GM21737 (cell line): ENCODE data around the gene GRIK2.
"Not testable (repeated sequence)": the region's sequence is repeated elsewhere in the genome, so short reads cannot be mapped to it uniquely, and the experiment has no call there.

ENCODE experiments used
- ATAC-seq: cut with Tn5 transposase; IDR thresholded peaks from one replicate; pipeline ENCODE4 v1.9.1; 2021; ENCODE audit warnings: mild to moderate bottlenecking, moderate library complexity; ENCODE audit not compliant: unreplicated experiment

GRIK2 gene

DNA sequence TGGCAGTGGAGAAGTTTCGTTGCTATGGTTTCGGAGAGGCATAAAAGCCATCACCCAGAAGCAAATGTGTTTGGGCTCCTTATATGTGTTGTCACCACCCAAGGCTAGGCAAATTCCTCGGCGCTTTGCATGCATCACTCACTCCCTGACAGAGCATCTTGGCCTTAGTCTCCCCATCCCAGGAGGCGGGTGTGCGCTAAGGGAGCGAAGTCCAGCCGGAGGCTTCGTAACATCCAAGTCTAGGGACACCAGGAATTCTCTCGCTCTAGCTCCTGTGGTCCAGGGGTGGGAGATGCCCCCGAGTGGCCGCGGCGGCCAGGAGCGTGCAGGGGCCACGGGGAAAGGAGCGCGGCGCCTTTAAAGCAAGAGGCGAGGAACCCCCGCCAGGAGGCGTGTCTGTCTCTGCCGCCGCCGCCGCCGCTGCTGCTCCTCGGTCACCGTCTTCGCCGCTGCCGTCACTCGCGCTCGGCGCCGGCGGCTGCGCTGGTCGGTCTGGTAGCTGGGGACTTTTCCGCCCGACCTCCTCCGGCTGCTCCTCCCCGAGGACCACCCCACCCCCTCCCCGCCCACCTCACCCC lies at the start of gene GRIK2:
Gene GRIK2 (plus strand): TSS at position 458 of the 578 bp plus-strand sequence.
- peak; percentile 50 for ATAC-seq

DNA sequence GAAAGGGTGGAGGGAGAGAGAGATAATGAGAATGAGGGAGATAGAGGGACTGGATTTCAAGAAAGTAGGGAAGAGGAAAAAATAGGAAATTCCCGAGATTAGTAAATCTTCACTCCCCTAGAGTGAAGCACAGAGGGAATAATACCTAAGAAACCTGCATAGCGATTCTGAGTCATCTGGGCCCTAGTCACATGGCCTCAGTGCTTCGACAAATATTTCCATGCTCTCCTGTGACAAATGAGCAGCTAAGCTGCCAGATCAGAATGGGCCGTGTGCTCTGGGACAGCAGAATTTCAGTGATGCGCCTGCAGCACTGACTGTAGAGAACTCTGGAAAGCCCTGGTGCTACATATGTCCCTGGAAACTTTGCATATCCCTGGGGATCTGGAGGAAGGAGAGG lies 48.6 kb upstream of the GRIK2 start:
- ATAC-seq, result no peak

DNA sequence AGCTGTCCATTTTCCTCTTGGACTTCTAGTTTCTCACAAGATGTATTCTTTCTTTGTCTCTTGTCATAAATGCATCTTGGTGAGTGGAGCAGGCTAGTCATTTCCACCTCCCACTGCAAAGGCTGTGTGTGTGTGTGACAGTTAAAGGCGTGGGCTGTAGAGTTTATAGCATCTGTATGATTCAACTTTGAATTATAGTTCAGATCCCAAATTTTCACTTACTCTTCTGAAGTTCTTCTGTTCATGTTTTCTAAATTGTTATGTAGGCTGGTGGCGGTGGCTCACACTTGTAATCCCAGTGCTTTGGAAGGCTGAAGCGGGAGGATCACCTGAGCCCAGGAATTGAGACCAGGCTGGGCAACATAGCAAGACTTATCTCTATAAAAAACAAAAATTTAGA lies 44.7 kb upstream of the GRIK2 start:
- no peak for ATAC-seq

DNA sequence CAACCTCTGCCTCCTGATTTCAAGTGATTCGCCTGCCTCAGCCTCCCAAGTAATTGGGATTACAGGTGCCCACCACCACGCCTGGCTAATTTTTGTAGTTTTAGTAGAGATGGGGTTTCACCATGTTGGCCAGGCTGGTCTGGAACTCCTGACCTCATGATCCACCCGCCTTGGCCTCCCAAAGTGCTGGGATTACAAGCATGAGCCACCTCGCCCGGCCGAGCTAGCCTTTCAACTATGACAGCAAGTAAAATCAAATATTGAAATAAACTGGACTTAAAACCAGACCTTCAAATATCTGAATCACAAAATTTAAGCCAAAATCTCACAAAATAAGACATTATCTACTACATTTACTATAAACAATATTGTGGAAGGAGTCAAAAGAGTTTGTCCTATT lies 42.9 kb upstream of the GRIK2 start:
- not testable (repeated sequence) for ATAC-seq

DNA sequence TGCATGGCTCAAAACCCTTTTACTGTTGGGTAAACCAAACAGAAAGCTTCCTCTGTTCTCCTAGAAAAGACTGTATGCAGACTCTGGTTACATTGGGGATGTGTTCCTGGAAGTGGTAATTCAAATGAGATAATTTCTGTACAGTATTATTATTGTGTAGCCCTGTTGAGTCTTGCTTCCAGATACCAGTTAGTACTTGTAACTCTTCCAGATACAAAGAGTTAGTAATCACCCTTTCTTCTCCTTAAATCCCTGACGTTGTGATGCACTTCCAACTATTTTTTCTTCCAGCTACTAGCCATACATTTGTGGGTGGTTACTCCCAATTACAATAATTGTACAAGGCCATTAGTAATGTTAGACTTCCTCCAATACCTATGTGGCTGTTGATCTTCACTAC lies 42.3 kb upstream of the GRIK2 start:
- no peak for ATAC-seq

DNA sequence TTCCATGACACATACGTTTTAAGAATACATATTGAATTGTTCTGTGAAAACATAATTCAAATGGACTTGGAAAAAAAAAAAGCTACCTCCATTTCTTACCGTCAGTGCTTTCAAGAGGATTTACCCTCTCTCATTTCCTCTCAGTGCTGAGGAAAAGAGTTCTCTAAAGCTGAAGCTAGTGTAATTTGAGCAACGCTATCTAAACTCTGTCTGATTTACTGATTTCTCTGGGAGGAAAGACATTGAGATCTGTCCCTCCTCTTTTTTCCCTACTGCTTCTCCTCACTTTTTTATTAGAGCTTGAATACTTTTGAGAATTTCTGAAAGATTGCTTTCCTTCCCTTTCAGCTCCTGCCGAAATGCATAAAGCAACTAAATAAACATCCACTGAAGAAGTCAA lies 41.2 kb upstream of the GRIK2 start:
- ATAC-seq, result no peak

DNA sequence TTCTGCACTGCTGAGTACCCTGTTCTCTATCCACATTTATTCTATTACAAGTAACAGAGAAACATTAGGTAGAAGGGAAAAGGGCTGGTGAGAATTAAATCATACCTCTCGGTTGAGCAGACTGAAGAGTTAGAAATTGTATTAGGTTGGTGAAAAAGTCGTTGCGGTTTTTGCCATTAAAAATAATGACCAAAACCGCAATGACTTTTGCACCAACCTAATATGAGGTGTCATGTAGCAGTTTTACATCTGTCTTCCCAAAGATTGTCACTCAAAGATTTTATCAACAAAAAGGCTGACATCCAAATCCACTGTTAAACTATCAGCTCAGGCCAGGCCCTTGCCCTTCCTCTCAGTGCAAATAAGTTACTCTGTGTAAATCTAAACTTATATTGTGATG lies 28.3 kb upstream of the GRIK2 start:
- ATAC-seq, result no peak

DNA sequence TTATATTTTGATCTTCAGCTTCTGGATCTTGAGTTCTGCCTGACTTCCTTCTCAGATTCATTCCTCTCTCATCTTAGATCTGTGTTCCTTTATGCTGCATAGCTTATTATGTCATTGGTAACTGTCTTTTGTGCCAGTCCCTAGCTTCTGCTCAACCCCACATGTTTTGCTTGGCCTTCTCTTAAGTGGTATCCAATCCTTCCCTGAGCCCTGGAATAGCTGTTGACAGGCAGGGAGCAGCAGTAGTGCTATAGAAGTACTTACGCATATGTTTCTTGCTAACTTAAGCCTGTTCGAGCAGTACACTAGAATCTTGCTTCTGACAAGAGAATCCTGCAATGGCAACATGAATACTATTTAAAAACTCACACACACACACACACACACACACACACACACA lies 13.6 kb upstream of the GRIK2 start:
- ATAC-seq, result no peak

DNA sequence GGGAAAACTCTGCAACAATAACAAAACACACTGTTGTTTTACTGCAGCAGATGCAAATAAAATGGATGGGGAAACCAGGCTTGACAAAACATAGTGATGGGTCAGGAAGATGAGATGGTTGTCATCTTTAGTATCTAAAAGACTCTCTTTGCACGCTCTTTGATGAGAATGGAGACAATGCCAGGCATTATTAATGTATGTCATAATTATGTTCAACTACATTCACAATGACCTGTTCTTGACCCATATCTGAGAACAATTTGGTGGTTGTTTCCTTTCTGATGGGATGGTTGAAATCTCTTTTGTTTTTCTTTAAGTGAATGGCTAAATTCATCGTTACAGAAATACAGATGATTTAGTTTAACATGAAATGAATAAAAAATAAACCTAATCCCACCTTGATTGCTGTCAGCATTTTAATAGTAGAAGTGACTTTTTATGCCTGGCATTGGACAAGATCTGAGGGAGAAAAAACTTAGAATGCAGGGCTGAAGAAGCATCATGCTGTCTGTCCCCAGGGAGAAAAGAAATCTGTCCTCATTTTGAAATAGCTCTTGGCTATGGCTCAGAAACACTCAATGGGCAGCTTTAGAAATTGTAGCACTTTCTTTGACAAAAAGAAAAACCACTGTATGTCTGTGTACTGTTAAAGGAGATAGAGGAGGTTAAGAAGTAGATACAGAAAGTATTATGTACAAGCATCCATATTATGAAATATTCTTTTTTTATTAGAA lies 12.4 kb upstream of the GRIK2 start:
- ATAC-seq, result no peak

DNA sequence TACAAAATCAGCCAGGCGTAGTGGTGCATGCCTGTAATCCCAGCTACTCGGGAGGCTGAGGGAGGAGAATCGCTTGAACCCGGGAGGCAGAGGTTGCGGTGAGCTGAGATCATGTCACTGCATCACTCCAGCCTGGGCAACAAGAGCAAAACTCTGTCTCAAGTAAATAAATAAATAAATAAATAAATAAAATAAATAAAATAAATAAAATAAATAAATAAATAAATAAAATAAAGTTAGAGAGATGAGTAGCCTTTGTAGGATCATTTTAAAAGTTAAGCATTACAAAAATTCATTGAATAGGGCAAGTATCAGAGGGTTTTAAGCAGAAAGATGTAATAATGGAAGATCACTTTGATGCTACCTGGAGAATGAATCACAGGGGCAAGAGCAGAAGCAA lies 9.8 kb upstream of the GRIK2 start:
- not testable (repeated sequence) for ATAC-seq

DNA sequence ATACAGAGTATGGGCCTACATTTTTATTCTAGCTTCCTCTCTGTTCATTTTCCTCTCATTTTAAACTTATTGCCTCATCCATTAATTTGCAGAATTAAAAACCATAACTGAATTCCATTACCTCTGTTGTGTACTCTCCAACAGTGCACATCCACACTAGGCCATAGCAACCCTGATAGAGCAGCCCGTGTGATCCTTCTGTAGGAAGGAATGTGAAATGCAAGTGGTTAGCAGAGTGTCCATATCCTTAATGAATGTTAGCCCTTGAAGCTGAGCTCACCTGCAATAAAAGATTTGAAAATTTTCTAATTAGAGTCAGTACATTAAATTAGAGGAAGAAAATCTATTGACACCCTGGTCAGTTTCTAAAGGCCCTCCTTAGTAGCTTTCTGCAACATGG lies 6.5 kb upstream of the GRIK2 start:
- no peak for ATAC-seq

DNA sequence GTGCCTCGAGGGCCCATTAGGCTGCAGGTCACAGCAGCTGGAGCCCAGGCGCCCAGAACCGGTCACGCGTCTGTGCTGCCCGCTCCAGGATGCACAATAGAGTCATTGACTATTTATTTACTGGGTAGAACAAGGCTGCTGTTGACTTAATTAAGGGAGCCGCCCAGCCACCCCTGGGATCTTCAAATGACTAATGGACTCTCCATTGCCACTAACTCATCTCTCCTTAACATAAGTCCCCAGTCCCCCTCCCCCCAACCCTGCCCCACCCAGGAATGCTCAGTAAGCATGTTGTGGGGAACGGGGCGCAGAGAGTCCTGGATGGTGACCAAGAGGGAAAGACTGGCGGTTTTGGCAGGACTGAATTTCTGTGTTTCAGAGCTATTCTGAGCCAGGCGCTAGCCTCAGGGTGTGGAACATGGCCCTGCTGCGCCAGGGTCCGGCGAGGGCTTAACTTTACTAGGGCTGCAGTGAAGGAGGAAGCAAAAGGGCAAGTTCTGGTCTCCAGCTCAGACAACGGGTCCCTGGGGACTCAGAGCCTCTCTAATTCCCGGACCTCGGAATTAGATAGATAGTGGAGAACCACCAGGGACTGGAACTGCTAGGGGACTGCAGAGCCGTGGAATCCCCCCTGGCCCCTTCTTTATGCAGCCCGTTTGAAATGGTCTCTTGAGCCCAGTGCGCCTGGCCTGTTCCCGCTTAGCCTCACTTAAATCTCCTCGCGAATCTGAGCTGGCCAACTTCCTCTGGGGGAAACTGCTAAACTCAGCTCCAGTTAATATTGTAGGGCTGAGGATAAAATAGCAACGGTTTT lies 1.5 kb upstream of the GRIK2 start:
- ATAC-seq, result no peak

DNA sequence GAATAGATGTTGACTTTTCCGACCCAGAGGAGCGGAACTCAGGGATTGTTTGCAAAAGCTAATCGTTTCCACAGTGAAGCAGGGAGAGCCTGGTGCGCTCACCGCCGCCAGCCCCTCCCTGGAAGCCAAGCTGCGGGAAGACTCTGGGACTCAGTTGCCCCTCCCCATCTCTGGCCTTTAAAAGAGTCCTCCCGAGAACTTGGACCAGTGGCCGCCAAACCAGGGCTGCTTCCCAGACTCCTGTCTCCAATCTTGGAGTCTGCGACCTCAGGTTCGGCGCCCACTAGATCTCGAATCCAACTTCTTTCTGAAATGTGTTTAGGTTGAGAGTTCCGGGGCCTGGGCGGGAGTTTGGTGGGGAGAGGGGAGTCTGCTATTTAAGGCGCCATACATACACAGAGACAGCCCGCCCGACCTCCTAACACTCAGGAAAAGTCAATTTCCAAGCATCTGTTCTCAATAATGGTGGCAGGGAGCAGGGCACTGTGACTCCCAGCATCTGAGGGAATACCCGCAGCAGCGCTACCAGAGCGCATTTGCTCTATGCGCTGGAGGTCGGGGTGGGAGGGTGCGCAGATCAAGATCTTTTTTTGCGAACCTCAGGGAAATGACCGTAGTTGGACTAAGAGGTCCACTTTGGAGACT lies 800 bp upstream of the GRIK2 start:
- no peak for ATAC-seq

DNA sequence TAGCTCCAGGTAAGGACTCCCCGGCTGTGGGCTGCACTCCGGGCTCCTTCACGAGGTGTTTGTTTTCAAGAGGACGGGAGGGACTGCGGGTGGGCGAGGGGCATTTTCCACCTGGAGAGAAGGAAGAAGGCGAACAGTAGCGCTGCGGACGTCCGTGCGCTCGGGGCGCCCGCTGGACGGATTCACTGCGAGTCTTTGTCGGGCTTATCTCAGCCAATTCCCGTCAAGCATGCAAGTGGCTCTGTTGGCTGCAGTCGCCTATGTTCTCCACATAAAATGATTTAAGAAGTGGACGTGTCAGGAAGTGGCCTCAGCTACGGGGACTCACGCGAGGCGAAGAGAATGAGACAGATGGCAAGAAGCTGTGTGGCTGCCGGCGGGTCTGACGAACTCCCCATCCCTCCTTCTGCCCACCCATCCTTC lies 332 bp downstream of the GRIK2 start:
- no peak for ATAC-seq

DNA sequence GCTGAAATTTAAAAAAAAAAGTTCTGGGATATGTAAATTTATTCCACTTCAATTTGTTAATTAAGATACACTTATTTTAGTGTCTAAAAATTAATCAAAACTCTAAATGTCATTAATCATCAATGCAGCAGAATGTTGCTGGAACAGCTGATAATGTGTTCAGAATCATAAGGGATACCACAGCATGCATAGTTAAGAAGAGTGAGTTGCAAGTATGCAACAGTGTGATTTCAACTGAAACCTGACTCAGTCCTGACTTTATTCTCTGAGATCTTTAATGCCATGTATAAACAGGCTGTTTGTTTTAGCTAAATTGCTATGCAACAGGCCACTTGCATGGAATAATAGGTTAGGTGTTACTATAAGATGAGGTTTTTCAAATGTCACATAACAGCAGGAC lies 1.4 kb downstream of the GRIK2 start:
- no peak for ATAC-seq

DNA sequence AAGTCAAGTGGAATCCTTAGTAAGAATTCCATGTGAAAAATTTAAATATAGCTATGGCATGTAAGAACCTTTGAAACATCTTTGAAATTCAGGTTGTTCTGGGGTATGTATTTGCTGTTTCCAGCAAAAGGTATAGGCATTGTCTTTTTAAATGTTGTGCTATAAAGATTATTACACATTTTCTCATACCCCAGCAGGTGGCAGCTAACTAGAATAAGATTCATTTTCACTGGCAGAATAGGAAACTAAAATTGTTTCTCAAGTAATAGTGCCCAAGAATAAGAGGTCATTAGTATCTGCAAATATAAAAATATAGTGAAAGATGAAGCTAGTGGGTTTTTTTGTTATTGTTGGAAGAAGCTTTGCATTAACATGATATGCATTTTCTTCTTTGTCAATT lies 1.8 kb downstream of the GRIK2 start:
- no peak for ATAC-seq

DNA sequence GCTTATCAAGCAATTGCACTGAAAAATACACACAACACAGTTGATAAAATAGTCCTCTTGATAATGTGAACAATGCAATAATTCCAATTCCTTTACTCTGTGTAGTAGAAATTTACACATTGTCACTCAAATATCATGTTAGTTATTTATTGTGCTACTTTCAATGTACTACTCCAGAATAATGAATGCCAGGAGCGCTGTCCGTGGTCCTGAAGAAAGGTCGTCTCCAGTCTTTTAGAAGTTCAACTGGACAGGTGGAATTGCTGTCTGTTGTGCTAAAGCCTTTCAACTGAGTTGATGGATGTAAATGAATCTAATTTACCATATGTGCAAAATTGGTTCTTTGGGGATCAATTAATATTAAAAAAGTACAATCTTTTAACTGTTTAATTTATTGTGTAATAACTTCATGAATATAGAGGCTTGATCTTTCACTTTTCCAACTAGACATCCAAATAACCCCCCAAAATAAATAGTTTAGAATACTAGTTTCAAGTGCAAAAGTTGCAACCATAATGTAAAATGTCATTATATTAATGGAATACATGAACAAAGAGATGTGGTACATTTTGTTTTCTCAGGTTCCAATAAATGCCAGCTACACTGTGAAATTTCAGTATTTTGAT lies 3.2 kb downstream of the GRIK2 start:
- no peak for ATAC-seq

DNA sequence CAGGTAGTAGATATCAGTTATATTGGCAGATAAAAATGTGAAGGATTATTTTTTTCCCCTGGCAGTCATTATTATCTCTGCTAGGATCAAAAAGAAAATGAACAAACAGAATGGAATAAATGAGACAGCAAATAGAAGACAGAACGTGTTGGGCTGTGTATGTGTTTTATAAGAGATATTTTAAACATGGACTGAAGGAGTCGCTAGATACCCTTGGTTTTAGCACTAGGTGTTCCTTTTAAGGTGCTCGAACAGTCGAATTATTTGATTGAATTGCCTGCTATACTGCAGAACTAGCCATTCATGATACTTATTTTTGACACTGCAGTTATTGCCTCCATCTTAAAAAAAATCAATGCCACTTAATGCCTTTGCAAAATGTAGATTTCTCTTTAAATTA lies 3.7 kb downstream of the GRIK2 start:
- ATAC-seq, result no peak

DNA sequence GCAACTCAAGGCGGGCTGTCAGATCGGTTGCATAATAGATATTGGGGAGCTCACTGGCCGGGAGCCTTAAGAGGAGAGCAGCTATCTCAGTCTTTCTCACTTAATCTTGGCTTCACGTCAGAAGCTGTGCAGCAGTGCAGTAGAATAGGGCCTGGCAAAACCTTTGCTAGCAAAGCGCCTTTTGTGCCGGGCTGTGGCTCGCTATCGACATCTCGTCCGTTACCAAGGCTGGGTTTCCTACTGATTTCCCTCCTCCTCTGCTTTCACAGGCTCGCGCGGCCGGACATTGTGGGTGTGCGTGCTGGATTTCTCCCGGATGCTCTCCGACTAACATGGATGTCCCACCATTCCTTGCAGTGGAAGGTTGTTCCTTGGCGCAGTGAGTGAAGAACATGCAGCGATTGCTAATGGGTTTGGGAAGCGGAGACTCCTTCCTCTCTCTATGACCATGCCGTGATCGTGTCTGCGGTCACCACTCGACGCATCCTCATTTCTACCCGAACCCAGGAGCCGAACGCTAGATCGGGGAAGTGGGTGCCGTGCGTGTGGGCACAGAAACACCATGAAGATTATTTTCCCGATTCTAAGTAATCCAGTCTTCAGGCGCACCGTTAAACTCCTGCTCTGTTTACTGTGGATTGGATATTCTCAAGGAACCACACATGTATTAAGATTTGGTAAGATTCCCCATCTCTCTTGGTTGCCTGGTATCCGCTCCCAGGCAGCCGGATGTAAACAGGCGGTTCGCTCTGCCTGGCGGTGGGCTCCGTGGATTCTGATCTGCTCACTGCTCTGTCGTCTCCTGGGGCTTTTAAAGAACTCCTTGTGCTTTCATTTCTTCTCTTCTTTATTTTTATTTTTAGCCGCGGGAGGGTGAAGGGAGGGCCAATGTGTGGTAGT lies 5.5 kb downstream of the GRIK2 start:
- no peak for ATAC-seq

DNA sequence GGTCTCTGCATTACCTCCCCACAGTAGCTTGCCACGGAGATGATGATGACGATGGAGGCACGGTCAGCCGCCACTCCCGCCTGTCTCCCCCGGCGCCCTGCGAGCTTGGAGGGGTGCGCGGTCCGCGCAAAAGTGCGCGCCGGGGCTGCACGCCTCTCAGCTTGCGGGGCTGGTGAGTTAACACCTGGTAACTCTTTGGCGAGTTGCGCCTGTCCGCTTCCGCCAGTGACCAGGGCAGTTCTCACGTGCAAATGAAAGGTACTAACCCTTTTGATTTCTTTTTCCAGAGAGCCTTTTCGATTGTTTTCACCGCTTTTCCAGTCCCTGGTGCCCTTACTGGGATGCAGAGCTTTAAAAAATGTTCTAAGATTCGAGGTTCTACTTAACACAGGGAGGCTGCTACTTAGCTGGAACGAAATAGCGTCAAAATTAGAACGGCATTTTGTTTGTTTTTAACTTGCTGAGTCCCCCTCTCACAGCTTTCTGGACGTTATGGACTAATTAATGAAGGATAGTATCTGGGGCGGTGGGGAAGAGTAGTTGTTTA lies 6.2 kb downstream of the GRIK2 start:
- no peak for ATAC-seq
